HG03439 (cell line): Measurements from ENCODE around the gene PLCD3.

Experiments
- ATAC-seq: cut with Tn5 transposase; IDR thresholded peaks from one replicate; pipeline ENCODE4 v1.9.1; 2021; ENCODE audit warnings: mild to moderate bottlenecking, moderate library complexity; ENCODE audit not compliant: unreplicated experiment

PLCD3 gene

GRCh38 chr17:45104907-45105624, 27.2 kb downstream of the PLCD3 start:
- ATAC-seq, result no peak

- no peak for ATAC-seq
These were observed 27.8 kb downstream of the PLCD3 start for GRCh38 chr17:45104497-45104896.

- no peak for ATAC-seq
These were observed 28.3 kb downstream of the PLCD3 start for GRCh38 chr17:45104029-45104428.

- no peak for ATAC-seq
These were observed 29.0 kb downstream of the PLCD3 start for GRCh38 chr17:45103269-45103795.

GRCh38 chr17:45102856-45103255, 29.5 kb downstream of the PLCD3 start:
- ATAC-seq, result no peak

- ATAC-seq, result no peak
These were observed 30.2 kb downstream of the PLCD3 start for GRCh38 chr17:45101883-45102811.

- no peak for ATAC-seq
These were observed 30.8 kb downstream of the PLCD3 start for GRCh38 chr17:45101546-45101882.

- ATAC-seq, result no peak
These were observed 33.3 kb downstream of the PLCD3 start for GRCh38 chr17:45098869-45099616.

GRCh38 chr17:45098081-45098868, 34.0 kb downstream of the PLCD3 start:
- no peak for ATAC-seq

GRCh38 chr17:45096926-45097325, 35.4 kb downstream of the PLCD3 start:
- ATAC-seq, result no peak

GRCh38 chr17:45096141-45096540, 36.2 kb downstream of the PLCD3 start:
- ATAC-seq, result no peak

- no peak for ATAC-seq
These were observed 38.7 kb downstream of the PLCD3 start for GRCh38 chr17:45093444-45094110.

GRCh38 chr17:45092911-45093430, 39.3 kb downstream of the PLCD3 start:
- no peak for ATAC-seq

- no peak for ATAC-seq
These were observed 40.4 kb downstream of the PLCD3 start for GRCh38 chr17:45091778-45092425.

GRCh38 chr17:45090711-45091110, 41.6 kb downstream of the PLCD3 start:
- ATAC-seq, result no peak

GRCh38 chr17:45088741-45089140, 43.6 kb downstream of the PLCD3 start:
- ATAC-seq, result no peak

GRCh38 chr17:45087978-45088377, 44.3 kb downstream of the PLCD3 start:
- ATAC-seq, result no peak

- ATAC-seq, result no peak
These were observed 44.8 kb downstream of the PLCD3 start for GRCh38 chr17:45087504-45087975.
